DND-41 (cell line): ENCODE measurements around the gene KIT.

Experiments used
- ATAC-seq: fragments of 200-7000 bp; cut with Tn5 transposase; 3 replicates; pipeline ENCODE4 v1.9.1; 2021; ENCODE audit warnings: low read depth; ENCODE audit not compliant: insufficient read depth
- DNase-seq: peaks from one replicate; pipeline ENCODE4 v3.0.0-alpha.2; 2020
- H2AFZ ChIP-seq: 2 replicates; pipeline ENCODE4 v1.6.0; 2012; ENCODE audit warnings: low read depth, low read length
- H3K27ac ChIP-seq: 2 replicates; pipeline ENCODE4 v1.5.1; 2012; ENCODE audit warnings: low read length, inconsistent platforms
- H3K27me3 ChIP-seq: fragments of 200-600 bp; sonication (generic); 2 replicates; pipeline ENCODE4 v1.6.0; 2012; ENCODE audit warnings: low read length, mild to moderate bottlenecking, inconsistent platforms; ENCODE audit not compliant: insufficient read depth, poor library complexity
- H3K36me3 ChIP-seq: 2 replicates; pipeline ENCODE4 v1.5.1; 2012; ENCODE audit warnings: low read length, inconsistent platforms; ENCODE audit not compliant: insufficient read depth
- H3K4me1 ChIP-seq: 2 replicates; pipeline ENCODE4 v1.5.1; 2012; ENCODE audit warnings: mild to moderate bottlenecking, low read length; ENCODE audit not compliant: insufficient read depth
- H3K4me2 ChIP-seq: 2 replicates; pipeline ENCODE4 v1.6.0; 2012; ENCODE audit warnings: mild to moderate bottlenecking, moderate library complexity, low read length, inconsistent platforms; ENCODE audit not compliant: insufficient read depth
- H3K4me3 ChIP-seq, 2 experiments: fragments of 200-600 bp in 1 of 2; shearing (Covaris generic) in 1 of 2; 2 replicates each; pipeline ENCODE4 v1.5.1; 2012 to 2016; ENCODE audit warnings: inconsistent platforms in 2 of 2, low read length in 2 of 2, mild to moderate bottlenecking in 2 of 2, low read depth in 1 of 2, moderate library complexity in 1 of 2
- H3K79me2 ChIP-seq: 2 replicates; pipeline ENCODE4 v1.6.0; 2012; ENCODE audit warnings: low read length, inconsistent platforms; ENCODE audit not compliant: insufficient read depth
- H3K9ac ChIP-seq: 2 replicates; pipeline ENCODE4 v1.6.0; 2012; ENCODE audit warnings: low read depth, mild to moderate bottlenecking, inconsistent platforms, low read length, moderate library complexity
- H3K9me3 ChIP-seq: 2 replicates; pipeline ENCODE4 v1.5.1; 2012; ENCODE audit warnings: low read length, moderate library complexity, mild to moderate bottlenecking, inconsistent platforms; ENCODE audit not compliant: insufficient read depth, severe bottlenecking
- H4K20me1 ChIP-seq: 2 replicates; pipeline ENCODE4 v1.6.0; 2012; ENCODE audit warnings: low read length; ENCODE audit not compliant: insufficient read depth
- EZH2 ChIP-seq: IDR thresholded peaks from 3 replicates; pipeline ENCODE4 v1.6.1; 2012; ENCODE audit warnings: borderline replicate concordance, low read depth, mild to moderate bottlenecking, moderate library complexity, low read length, inconsistent platforms; ENCODE audit not compliant: severe bottlenecking
- TF ChIP-seq, protein P1 (sequence below): IDR thresholded peaks from 2 replicates; pipeline ENCODE4 v1.5.1; 2012; ENCODE audit warnings: borderline replicate concordance, low read length, moderate library complexity, mild to moderate bottlenecking; ENCODE audit not compliant: poor library complexity, severe bottlenecking; ENCODE audit errors: extremely low read depth

Gene KIT

DNA sequence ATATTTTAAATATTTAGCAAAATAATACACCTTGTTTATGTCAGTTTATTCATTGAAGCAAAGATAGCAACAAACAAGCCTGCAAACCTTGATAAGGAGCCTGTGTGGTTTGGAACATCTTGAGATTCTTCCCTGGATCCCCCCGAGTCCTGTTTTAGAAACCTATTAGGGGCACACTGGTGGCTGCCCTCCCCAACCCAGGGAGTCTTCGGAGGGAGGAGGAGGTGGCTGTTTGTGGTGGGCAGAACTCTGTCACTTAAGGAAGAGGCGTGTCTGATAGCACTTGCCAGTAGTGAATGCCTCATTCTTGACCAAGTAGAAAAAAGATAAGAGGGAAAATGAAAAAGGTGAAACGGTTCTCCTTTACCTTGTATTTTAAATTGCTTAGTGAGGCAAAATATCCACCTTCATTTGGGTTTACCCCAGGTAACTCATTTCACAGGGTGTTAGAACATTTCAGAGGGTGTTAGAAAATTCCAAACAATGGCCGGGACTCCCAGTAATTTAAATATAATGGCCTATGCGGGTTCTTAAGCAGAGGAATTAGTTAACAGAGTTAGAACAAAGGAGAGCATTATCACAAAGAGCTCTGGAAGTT lies 10.4 kb downstream of the KIT start:
- Histone ChIP-seq H3K79me2 (no peaks in the 10 kb centered on the region), H3K4me1 (no peaks in the 10 kb centered on the region), H3K9me3 (no peaks in the 10 kb centered on the region), H3K9ac (no peak overlapping the region), H2AFZ (no peak overlapping the region), H3K27me3 (no peaks in the 10 kb centered on the region), H3K36me3 (no peaks in the 10 kb centered on the region), H3K27ac (no peak overlapping the region), H3K4me2 (no peak overlapping the region), H4K20me1 (no peaks in the 10 kb centered on the region), H3K4me3 (no peak overlapping the region)
- TF ChIP-seq EZH2: no peak
- TF ChIP-seq, protein P1, sequence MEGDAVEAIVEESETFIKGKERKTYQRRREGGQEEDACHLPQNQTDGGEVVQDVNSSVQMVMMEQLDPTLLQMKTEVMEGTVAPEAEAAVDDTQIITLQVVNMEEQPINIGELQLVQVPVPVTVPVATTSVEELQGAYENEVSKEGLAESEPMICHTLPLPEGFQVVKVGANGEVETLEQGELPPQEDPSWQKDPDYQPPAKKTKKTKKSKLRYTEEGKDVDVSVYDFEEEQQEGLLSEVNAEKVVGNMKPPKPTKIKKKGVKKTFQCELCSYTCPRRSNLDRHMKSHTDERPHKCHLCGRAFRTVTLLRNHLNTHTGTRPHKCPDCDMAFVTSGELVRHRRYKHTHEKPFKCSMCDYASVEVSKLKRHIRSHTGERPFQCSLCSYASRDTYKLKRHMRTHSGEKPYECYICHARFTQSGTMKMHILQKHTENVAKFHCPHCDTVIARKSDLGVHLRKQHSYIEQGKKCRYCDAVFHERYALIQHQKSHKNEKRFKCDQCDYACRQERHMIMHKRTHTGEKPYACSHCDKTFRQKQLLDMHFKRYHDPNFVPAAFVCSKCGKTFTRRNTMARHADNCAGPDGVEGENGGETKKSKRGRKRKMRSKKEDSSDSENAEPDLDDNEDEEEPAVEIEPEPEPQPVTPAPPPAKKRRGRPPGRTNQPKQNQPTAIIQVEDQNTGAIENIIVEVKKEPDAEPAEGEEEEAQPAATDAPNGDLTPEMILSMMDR: no peak
- ATAC-seq (no peak), DNase-seq (no peak)

DNA sequence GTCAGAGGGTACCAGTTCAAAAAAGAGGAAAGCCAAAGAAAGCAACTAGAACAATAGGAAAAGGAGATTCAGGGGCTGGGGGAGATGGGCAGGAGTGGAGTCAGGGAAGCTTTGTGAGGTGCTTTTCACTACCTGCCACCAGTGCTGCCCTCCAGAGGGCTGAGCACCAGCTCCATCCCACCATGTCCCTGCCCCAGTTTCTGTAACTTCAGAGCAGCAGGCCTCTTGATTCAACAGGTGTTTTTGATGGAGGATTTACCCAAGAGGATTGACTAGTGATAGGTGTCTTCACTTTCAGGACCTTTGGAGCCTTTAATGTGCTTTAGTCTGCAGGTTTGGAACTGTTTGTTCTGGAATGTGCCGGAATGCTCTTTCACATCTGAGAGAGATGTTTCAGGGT lies 12.1 kb downstream of the KIT start:
- Histone ChIP-seq H3K79me2 (no peaks in the 10 kb centered on the region), H3K27ac (no peak overlapping the region), H3K4me2 (no peak overlapping the region), H4K20me1 (no peaks in the 10 kb centered on the region), H3K4me1 (no peaks in the 10 kb centered on the region), H3K4me3 (no peak overlapping the region), H3K9me3 (no peaks in the 10 kb centered on the region), H3K36me3 (no peaks in the 10 kb centered on the region), H3K27me3 (no peaks in the 10 kb centered on the region), H3K9ac (no peak overlapping the region), H2AFZ (no peak overlapping the region)
- TF ChIP-seq EZH2: no peak
- TF ChIP-seq, protein P1: no peak
- DNase-seq: no peak
- ATAC-seq: no peak

DNA sequence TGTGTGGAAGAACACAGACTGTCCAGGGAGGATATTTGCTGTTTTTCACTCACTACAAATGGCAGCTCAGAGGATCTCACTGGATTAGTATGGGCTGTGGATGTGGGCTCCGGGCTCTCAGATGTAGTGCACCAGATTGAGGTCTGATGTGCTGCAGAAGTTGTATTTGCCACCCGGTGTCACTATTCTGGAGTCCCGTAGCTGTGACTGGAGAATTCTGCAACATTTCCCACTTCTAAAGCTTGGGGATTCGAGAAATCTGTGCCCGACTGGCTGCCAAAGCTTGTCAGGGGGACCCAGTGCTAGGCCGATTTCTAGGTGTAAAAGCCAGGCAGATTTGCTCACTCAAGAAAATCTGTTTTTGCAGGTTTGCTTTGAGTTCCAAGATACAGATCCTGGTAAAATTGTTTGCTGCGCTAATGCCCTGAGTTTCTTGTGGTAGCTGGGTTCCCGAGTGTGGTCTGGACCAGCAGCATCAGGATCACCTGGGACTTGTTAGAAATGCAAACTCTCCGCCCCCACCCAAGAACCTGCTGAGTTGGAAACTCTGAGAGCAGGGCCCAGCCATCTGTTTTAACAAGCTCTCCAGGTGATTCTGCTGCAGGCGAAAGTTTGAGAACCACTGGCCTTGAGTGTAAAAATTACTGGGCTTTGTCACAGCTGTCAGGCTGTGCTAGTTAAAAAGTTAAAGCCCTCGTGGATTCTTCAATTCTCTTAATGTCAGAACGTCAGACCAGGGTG lies 18.1 kb downstream of the KIT start:
- Histone ChIP-seq H2AFZ (no peak overlapping the region), H3K9me3 (no peaks in the 10 kb centered on the region), H3K4me3 (no peak overlapping the region), H3K4me2 (no peak overlapping the region), H4K20me1 (no peaks in the 10 kb centered on the region), H3K9ac (no peak overlapping the region), H3K4me1 (no peaks in the 10 kb centered on the region), H3K36me3 (no peaks in the 10 kb centered on the region), H3K27ac (no peak overlapping the region), H3K79me2 (no peaks in the 10 kb centered on the region), H3K27me3 (no peaks in the 10 kb centered on the region)
- TF ChIP-seq EZH2: no peak
- TF ChIP-seq, protein P1: no peak
- ATAC-seq (no peak), DNase-seq (no peak)

DNA sequence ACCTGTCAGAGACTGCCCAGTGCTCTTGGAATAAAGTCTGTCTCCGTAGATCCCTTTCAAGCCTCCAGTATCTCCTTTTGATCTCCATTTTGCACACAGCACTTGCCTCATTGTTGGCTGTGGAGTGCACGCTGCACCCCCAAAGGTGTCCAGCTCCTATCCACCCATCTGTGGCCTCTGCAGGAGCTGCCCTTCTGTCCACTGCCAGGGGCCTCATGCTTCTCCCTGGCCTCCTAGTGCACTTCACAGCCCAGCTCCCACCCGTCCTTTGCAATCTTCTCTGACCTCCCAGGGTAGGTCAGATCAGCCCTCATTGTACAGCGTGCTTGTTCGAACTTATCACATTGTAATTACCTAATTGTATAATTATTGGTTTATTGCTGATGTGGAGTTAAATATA lies 18.9 kb downstream of the KIT start:
- no peaks in the 10 kb centered on the region for H3K4me1 ChIP-seq
- no peak overlapping the region for H3K4me3 ChIP-seq
- H3K4me2 ChIP-seq: no peak overlapping the region
- H4K20me1 ChIP-seq: no peaks in the 10 kb centered on the region
- H3K27ac ChIP-seq: no peak overlapping the region
- no peaks in the 10 kb centered on the region for H3K79me2 ChIP-seq
- ATAC-seq (no peak), DNase-seq (no peak)
- H2AFZ ChIP-seq: no peak overlapping the region
- TF ChIP-seq, protein P1: no peak
- TF ChIP-seq EZH2: no peak
- no peaks in the 10 kb centered on the region for H3K27me3 ChIP-seq
- H3K9me3 ChIP-seq: no peaks in the 10 kb centered on the region
- H3K9ac ChIP-seq: no peak overlapping the region
- H3K36me3 ChIP-seq: no peaks in the 10 kb centered on the region
